ENCODE data around the gene DUSP18. TPM values are rescaled to one million over a fixed set of nuclear protein-coding genes. Genes with fewer than 3 reads are reported as not detected.
A peak's percentile ranks its signal among the peaks of the same experiment; 100 is the strongest.

The DUSP18 gene
- total and polyA plus RNA-seq, 9 of the 15 experiments (the other 6 are each of a cell fraction or from before 2014, with no cell fraction given): 1.00 to 3.7 (median 1.5) TPM

DNA sequence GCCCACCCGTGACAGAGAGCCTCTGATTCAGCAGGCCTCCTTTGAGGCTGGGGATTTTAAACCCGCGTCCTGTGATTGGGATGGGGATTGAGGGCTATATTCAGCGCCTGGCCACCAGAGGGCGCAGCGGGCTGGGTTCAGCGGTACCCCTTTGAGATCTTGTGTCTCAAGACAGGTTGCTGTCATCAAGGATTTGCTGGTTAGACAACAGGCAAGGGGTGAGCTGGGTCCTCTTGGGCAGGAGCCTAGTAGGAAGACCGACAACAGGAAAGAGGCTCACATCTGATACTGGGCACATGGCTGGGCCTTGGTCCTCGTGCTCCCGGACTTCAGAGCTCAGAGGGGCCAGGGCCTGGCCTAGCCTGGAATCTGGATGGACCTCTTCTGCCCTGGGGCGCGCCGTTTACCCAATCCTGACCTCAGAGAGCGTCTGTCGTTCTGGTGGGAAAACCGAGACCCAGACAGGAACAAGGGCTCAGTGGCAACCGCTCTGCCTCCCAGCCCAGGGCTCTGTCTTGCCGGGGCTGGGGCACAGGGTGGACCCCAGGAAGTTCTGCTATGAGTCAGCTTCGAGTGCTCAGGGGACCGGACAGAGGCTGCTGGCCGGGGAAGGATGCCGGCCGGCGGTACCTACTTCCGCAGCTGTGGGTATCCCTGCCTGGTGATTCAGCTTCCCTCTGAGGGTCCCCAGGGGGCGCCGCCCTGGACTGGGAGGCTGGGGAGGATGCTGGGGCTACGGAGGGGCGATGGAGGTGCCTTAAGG lies 33.0 kb downstream of the DUSP18 start (continued):
- TF ChIP-seq, protein P1, sequence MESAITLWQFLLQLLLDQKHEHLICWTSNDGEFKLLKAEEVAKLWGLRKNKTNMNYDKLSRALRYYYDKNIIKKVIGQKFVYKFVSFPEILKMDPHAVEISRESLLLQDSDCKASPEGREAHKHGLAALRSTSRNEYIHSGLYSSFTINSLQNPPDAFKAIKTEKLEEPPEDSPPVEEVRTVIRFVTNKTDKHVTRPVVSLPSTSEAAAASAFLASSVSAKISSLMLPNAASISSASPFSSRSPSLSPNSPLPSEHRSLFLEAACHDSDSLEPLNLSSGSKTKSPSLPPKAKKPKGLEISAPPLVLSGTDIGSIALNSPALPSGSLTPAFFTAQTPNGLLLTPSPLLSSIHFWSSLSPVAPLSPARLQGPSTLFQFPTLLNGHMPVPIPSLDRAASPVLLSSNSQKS (CRISPR knock-in tag; IDR thresholded peaks at IDR 0.05): no peak
- TF ChIP-seq, protein P2, sequence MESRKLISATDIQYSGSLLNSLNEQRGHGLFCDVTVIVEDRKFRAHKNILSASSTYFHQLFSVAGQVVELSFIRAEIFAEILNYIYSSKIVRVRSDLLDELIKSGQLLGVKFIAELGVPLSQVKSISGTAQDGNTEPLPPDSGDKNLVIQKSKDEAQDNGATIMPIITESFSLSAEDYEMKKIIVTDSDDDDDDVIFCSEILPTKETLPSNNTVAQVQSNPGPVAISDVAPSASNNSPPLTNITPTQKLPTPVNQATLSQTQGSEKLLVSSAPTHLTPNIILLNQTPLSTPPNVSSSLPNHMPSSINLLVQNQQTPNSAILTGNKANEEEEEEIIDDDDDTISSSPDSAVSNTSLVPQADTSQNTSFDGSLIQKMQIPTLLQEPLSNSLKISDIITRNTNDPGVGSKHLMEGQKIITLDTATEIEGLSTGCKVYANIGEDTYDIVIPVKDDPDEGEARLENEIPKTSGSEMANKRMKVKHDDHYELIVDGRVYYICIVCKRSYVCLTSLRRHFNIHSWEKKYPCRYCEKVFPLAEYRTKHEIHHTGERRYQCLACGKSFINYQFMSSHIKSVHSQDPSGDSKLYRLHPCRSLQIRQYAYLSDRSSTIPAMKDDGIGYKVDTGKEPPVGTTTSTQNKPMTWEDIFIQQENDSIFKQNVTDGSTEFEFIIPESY (CRISPR knock-in tag; IDR thresholded peaks at IDR 0.05): 0 out of 2 replicates have a peak, but pooled peaks have one; percentile 14
- TF ChIP-seq, protein P3, sequence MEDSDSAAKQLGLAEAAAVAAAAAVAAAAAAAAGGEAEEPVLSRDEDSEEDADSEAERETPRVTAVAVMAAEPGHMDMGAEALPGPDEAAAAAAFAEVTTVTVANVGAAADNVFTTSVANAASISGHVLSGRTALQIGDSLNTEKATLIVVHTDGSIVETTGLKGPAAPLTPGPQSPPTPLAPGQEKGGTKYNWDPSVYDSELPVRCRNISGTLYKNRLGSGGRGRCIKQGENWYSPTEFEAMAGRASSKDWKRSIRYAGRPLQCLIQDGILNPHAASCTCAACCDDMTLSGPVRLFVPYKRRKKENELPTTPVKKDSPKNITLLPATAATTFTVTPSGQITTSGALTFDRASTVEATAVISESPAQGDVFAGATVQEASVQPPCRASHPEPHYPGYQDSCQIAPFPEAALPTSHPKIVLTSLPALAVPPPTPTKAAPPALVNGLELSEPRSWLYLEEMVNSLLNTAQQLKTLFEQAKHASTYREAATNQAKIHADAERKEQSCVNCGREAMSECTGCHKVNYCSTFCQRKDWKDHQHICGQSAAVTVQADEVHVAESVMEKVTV (CRISPR knock-in tag; IDR thresholded peaks at IDR 0.05): peak; percentile 77
- peak; percentile 82; the same call in 1 of the 2 replicates for TF ChIP-seq CTBP1 (IDR thresholded peaks at IDR 0.05; ENCODE audit: borderline replicate concordance)
- TF ChIP-seq MXI1 (IDR thresholded peaks at IDR 0.05; ENCODE audit: low read depth, low read length): no peak
- no peak for TF ChIP-seq RUNX1 (IDR thresholded peaks at IDR 0.05; ENCODE audit: low read depth)
- TF ChIP-seq, protein P4, sequence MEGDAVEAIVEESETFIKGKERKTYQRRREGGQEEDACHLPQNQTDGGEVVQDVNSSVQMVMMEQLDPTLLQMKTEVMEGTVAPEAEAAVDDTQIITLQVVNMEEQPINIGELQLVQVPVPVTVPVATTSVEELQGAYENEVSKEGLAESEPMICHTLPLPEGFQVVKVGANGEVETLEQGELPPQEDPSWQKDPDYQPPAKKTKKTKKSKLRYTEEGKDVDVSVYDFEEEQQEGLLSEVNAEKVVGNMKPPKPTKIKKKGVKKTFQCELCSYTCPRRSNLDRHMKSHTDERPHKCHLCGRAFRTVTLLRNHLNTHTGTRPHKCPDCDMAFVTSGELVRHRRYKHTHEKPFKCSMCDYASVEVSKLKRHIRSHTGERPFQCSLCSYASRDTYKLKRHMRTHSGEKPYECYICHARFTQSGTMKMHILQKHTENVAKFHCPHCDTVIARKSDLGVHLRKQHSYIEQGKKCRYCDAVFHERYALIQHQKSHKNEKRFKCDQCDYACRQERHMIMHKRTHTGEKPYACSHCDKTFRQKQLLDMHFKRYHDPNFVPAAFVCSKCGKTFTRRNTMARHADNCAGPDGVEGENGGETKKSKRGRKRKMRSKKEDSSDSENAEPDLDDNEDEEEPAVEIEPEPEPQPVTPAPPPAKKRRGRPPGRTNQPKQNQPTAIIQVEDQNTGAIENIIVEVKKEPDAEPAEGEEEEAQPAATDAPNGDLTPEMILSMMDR (IDR thresholded peaks at IDR 0.05 in 2 of 3, conservative IDR thresholded peaks at IDR 0.05 in 1 of 3; ENCODE audit: insufficient read depth in 2 of 3, low read depth in 1 of 3, low read length in 3 of 3): peak; percentile 84 to 93 (median 90)
- TF ChIP-seq ZNF507 (tag; conservative IDR thresholded peaks at IDR 0.05): no peak
- TF ChIP-seq SIN3B (IDR thresholded peaks at IDR 0.05; ENCODE audit: low read depth): 0 out of 2 replicates have a peak, but pooled peaks have one; percentile 4
- no peak for TF ChIP-seq THRB (CRISPR knock-in tag; conservative IDR thresholded peaks at IDR 0.05)
- peak; percentile 65; the same call in 1 of the 2 replicates for TF ChIP-seq PHF21A (IDR thresholded peaks at IDR 0.05; ENCODE audit: borderline replicate concordance, low read depth)
- TF ChIP-seq TAF1 (IDR thresholded peaks at IDR 0.05; ENCODE audit: control insufficient read depth, extremely low read depth, insufficient read depth, low read length, severe bottlenecking): no peak

Measured in K562 (cell line).